Small intestine (tissue), 7 donors: ENCODE results near the gene TNFAIP8L1. TPM values are rescaled to one million over a fixed set of nuclear protein-coding genes. Genes with fewer than 3 reads are reported as not detected.
"Not testable (repeated sequence)": the region's sequence is repeated elsewhere in the genome, so short reads cannot be mapped to it uniquely, and the experiment has no call there.

Experiments used
- DNase-seq, 2 donors: peaks; one replicate each; pipeline versions ENCODE4 v3.0.0 to v3.0.0-alpha.2; 2013
- FAIRE-seq: peaks from 2 replicates; lab custom pipeline; 2012; peaks lifted over from hg19 to GRCh38; lab: Jason Lieb, UNC
- H3K27ac ChIP-seq, 3 donors: one replicate each; pipeline ENCODE4 v1.5.1; 2013; ENCODE audit warnings: low read length in 2 of 3, mild to moderate bottlenecking in 2 of 3, control low read depth in 1 of 3, inconsistent platforms in 1 of 3, low read depth in 1 of 3, moderate library complexity in 1 of 3
- H3K27me3 ChIP-seq, 3 donors: one replicate each; pipeline ENCODE4 v1.6.1; 2013; ENCODE audit warnings: low read length in 3 of 3, inconsistent platforms in 1 of 3; ENCODE audit not compliant: control insufficient read depth in 3 of 3, insufficient read depth in 3 of 3
- H3K36me3 ChIP-seq, 3 donors: one replicate each; pipeline ENCODE4 v1.6.1; 2013; ENCODE audit warnings: low read length in 3 of 3, inconsistent platforms in 1 of 3, low read depth in 1 of 3, mild to moderate bottlenecking in 1 of 3, moderate library complexity in 1 of 3; ENCODE audit not compliant: control insufficient read depth in 3 of 3, insufficient read depth in 2 of 3
- H3K4me1 ChIP-seq, 3 donors: one replicate each; pipeline ENCODE4 v1.6.1; 2013; ENCODE audit warnings: low read length in 2 of 3, inconsistent platforms in 1 of 3, low read depth in 1 of 3, mild to moderate bottlenecking in 1 of 3, moderate library complexity in 1 of 3; ENCODE audit not compliant: control insufficient read depth in 3 of 3, insufficient read depth in 2 of 3
- H3K4me3 ChIP-seq, 3 donors: one replicate each; pipeline ENCODE4 v1.5.1; 2013; ENCODE audit warnings: low read length in 3 of 3, control low read depth in 1 of 3, inconsistent platforms in 1 of 3, low read depth in 1 of 3, mild to moderate bottlenecking in 1 of 3, moderate library complexity in 1 of 3
- H3K9me3 ChIP-seq, 2 donors: one replicate each; pipeline ENCODE4 v1.6.1; 2013; ENCODE audit warnings: low read depth in 1 of 2, low read length in 1 of 2; ENCODE audit not compliant: control insufficient read depth in 2 of 2, insufficient read depth in 1 of 2
- WGBS, 3 donors: extraction: QIAGEN DNeasy Blood & Tissue Kit; methylation state at CpG; one replicate each; pipeline ENCODE4 v1.1.7; 2013; 5-methylcytosine and 5-hydroxymethylcytosine counted together
- polyA plus RNA-seq, 4 donors: library from polyadenylated mRNA; stranded (reverse) in 3 of 4; unstranded in 1 of 4; fragments of 200-250 nt in 3 of 4; fragments of 120-200 nt in 1 of 4; gene quantifications; one replicate each; pipeline versions ENCODE4 v1.2.1 to v1.2.3, GENCODE V29; 2013
- donor health status: healthy with polysubstance abuse.
- donor health status: control.
- donor health status: control.
- donor health status: Bipolar disorder and iron deficiency.
- donor health status: healthy.

TNFAIP8L1 gene
- polyA plus RNA-seq, 4 donors, result 8.9 to 24.6 (median 16.0) TPM

DNA sequence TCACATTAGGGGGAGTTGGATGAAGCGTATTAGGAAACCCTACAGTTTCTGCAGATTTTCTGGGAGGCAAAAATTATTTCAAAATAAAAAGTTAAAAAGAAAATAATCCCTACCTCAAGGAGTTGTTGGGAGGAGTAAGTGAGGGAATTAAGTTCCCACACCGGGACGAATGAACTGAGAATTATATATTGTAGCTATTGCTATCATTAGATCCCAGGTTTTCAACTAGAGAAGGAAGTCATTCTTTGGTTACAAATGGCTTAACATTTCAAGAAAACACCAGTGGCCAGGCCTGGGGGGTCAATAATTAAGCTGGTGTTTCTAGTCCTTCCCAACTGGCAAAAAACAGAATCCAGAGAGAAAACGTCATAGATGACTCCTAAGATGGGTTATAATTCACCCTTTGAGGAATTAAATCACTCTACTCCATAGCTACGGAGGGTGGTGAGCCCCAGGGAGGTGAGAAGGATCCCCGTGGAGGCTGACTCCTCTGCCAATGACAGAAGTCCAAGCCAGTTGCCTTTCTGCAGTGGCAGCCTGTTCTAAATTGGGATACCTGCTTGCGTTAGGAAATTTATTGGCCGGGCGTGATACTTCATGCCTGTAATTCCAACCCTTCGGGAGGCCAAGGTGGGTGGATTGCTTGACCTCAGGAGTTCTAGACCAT is 32.0 kb downstream of the TNFAIP8L1 start:
- Histone ChIP-seq H3K27ac (peak overlapping the region in 1 of 3 donors; percentile 72), H3K4me1 (peaks cover 0 to 7% (median 7%) of the 10 kb centered on the region in 3 donors), H3K4me3 (no peak overlapping the region), H3K36me3 (peaks cover 5 to 41% (median 6%) of the 10 kb centered on the region in 3 donors), H3K9me3 (peaks cover 0 to 2% of the 10 kb centered on the region in 2 donors), H3K27me3 (no peaks in the 10 kb centered on the region)
- DNase-seq, result no peak
- FAIRE-seq, result no peak
- WGBS, 3 donors, result 54 to 71% (median 58%) methylated on average over 10 of the region's 10 CpGs

DNA sequence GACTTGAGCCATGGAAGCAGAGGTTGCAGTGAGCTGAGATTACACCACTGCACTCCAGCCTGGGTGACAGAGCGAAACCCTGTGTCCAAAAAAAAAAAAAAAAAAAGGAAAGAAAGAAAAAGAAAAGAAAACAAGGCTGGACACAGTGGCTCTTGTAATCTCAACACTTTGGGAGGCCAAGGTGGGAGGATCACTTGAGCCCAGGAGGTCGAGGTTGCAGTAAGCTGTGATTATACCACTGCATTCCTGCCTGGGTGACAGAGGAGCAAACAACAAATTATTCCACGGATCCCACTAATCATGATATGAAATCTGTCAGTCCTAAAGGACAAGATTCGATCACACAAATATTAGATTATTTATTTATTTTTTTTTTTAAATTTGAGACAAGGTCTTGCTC is 33.9 kb downstream of the TNFAIP8L1 start:
- Histone ChIP-seq H3K36me3 (peaks cover 6 to 43% (median 8%) of the 10 kb centered on the region in 3 donors), H3K9me3 (peaks cover 0 to 2% of the 10 kb centered on the region in 2 donors), H3K4me1 (peaks cover 0 to 7% (median 7%) of the 10 kb centered on the region in 3 donors), H3K27me3 (no peaks in the 10 kb centered on the region), H3K4me3 (no peak overlapping the region), H3K27ac (no peak overlapping the region)
- DNase-seq (no peak), FAIRE-seq (no peak)
- WGBS, 3 donors, result 59 to 67% (median 59%) methylated on average over 4 of the region's 4 CpGs

DNA sequence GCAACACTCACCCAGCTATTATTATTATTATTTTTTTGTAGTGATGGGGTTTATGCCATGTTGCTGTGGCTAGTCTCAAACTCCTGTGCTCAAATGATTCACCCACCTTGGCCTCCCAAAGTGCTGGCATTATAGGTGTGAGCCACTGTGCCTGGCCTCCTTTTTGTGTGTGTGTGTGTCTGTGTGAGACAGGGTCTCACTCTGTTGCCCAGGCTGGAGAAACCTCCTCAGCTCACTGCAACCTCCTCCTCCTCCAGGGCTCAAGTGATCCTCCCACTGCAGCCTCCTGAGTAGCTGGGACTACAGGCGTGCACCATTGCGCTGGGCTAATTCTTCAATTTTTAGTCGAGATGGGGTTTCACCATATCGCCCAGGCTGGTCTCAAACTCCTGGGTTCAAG is 34.4 kb downstream of the TNFAIP8L1 start:
- Histone ChIP-seq H3K27ac (no peak overlapping the region), H3K36me3 (peaks cover 6 to 45% (median 8%) of the 10 kb centered on the region in 3 donors), H3K27me3 (no peaks in the 10 kb centered on the region), H3K4me1 (peaks cover 0 to 7% (median 4%) of the 10 kb centered on the region in 3 donors), H3K4me3 (no peak overlapping the region), H3K9me3 (peaks cover 0 to 2% of the 10 kb centered on the region in 2 donors)
- FAIRE-seq (no peak), DNase-seq (no peak)
- 90 to 94% (median 91%) methylated on average over 4 of the region's 4 CpGs for WGBS, 3 donors

DNA sequence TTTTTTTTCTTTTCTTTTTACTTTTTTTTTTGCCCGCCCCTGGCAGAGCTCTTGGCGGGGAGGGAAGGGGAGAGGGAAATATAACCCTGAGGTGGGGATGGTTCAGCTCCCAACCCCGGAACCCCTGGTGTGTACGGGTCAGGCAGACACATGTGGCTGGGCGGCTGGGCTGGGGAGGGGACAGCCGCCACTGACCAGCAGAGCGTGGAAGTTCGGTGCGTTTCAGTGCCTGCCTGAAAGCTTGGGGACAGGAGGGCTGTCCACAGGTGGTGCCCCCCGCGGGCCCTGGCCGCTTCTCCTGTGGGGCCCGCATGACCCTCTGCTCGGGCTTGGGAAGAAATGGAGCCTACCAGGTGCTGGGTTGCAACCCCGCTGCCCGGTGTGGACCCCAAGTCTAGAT is 36.0 kb downstream of the TNFAIP8L1 start:
- Histone ChIP-seq H3K27ac (no peak overlapping the region), H3K4me3 (no peak overlapping the region), H3K36me3 (peaks cover 8 to 58% (median 9%) of the 10 kb centered on the region in 3 donors), H3K27me3 (no peaks in the 10 kb centered on the region), H3K9me3 (peaks cover 0 to 2% of the 10 kb centered on the region in 2 donors), H3K4me1 (peaks cover 0 to 4% (median 0%) of the 10 kb centered on the region in 3 donors)
- FAIRE-seq, result no peak
- WGBS, 3 donors, result 94 to 99% (median 96%) methylated on average over 14 to 16 of the region's 16 CpGs
- DNase-seq, result no peak

DNA sequence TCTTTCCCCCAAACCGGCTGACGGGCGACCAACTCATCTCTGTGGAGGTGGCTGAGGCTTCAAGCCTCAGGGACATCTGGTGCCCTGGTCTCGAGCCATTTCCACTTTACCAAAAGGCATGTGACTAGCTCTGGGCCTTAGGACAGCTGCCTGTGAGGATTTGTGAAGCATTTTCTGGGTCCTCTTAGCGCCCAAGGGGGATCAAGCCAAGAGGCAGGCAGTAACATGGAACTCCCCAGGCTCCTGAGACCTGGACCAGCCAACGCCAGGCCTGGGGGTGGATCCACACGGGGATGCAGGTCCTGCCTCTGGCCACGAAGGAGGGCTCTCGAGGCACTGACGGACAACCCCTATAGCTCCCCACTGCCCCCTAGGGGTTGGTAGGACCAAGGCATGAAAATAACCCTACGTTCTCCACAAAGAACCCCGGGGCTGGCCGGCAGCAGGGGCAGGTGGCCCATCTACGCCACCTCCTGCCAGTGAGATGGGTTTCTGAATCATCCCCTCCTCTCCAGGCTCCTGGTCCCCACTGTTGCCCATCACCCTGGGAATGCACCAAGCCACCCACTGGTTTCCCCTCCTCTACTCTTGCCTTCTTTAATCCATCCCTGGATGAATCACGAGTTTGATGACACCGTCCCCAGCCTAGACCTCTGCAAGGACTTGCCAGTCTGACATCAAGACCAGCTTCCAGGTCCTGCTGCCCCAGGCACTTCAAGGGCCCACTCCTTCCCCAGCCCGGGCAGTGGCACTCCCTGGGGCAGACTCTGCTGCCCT is 37.8 kb downstream of the TNFAIP8L1 start:
- Histone ChIP-seq H3K36me3 (peaks cover 9 to 74% (median 10%) of the 10 kb centered on the region in 3 donors), H3K4me3 (no peak overlapping the region), H3K4me1 (no peaks in the 10 kb centered on the region), H3K9me3 (no peaks in the 10 kb centered on the region), H3K27me3 (no peaks in the 10 kb centered on the region), H3K27ac (no peak overlapping the region)
- 68 to 76% (median 75%) methylated on average over 17 of the region's 17 CpGs for WGBS, 3 donors
- DNase-seq, result peak; percentile 20 to 55
- FAIRE-seq, result no peak

DNA sequence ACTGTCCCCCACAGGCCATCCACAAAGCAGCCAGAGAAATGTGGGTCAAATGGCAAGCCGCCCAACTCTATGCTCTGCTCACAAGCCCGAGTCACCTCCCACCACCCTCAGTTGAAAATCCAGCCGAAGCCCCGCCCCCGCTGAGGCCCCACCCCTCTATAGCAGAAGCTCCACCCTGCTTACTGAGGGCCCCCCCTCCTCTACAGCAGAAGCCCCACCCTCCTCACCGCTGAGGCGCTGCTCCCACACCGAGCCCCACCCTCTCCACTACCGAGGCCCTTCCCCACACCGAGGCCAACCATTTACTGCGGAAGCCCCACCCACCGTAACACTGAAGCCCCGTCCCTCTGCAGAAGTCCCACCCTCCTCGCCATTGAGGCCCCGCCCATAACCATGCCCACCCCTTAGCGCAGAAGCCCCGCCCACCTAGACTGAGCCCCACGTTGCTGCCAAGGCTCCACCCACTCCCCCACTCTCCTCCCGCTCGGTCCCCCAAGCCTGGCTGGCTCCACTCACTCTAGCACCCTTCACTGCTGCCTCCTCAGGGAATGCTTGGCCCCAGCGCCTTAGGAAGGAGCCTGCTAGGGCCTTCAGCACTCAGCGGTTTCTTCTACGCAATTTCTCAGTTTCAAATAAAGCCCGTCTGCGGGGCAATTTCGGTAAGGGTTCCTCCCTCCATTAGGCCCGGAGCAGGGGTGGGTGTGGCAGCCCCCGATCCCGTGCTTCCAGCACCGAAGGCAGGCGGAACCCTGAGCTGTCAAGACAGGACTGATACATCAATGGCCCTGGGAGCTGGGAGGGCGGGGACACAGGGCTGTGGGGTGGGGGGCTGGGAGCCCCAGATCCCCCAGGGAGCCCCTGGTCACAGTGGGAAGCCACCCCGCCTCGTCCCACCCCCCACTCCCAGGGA is 39.8 kb downstream of the TNFAIP8L1 start:
- Histone ChIP-seq H3K4me1 (no peaks in the 10 kb centered on the region), H3K27ac (no peak overlapping the region), H3K36me3 (peaks cover 10 to 94% (median 16%) of the 10 kb centered on the region in 3 donors), H3K9me3 (no peaks in the 10 kb centered on the region), H3K27me3 (no peaks in the 10 kb centered on the region), H3K4me3 (no peak overlapping the region)
- DNase-seq, result peak in 1 of 2 donors; percentile 23
- 74 to 90% (median 87%) methylated on average over 27 to 34 of the region's 34 CpGs for WGBS, 3 donors
- FAIRE-seq, result no peak

DNA sequence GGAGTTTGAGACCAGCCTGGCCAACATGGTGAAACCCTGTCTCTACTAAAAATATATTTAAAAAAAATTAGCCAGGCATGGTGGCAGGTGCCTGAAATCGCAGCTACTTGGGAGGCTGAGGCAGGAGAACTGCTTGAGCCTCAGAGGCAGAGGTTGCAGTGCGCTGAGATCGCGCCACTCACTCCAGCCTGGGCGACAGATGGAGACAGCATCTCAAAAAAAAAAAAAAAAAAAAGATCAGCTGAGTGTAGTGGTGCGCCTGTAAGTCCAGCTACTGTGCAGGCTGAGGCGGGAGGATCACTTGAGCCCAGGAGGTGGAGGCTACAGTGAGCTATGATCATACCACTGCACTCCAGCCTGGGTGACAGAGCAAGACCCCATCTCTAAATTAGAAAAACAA is 40.7 kb downstream of the TNFAIP8L1 start:
- not testable (repeated sequence) for H3K9me3 ChIP-seq, H3K4me1 ChIP-seq, DNase-seq, H3K27me3 ChIP-seq, H3K4me3 ChIP-seq, H3K27ac ChIP-seq, FAIRE-seq
- peaks cover 19 to 95% (median 20%) of the 10 kb centered on the region in 3 donors for H3K36me3 ChIP-seq
- 98 to 100% (median 98%) methylated on average over 6 to 7 of the region's 7 CpGs for WGBS, 3 donors
